Kidney epithelial cell (primary cell): ENCODE measurements around the gene MAD1L1. TPM values are rescaled to one million over a fixed set of nuclear protein-coding genes. Genes with fewer than 3 reads are reported as not detected.
A peak's percentile ranks its signal among the peaks of the same experiment; 100 is the strongest.

Experiments
- DNase-seq: peaks from one replicate; pipeline ENCODE4 v3.0.0-alpha.2; 2010; ENCODE audit warnings: low read depth
- H3K27me3 ChIP-seq: 2 replicates; pipeline ENCODE4 v1.6.0; 2011; ENCODE audit warnings: low read length; ENCODE audit not compliant: control insufficient read depth, insufficient read depth
- H3K36me3 ChIP-seq: 2 replicates; pipeline ENCODE4 v1.5.1; 2011; ENCODE audit warnings: low read length; ENCODE audit not compliant: control insufficient read depth, insufficient read depth
- H3K4me3 ChIP-seq: 2 replicates; pipeline ENCODE4 v1.5.1; 2011; ENCODE audit warnings: low read depth, mild to moderate bottlenecking, control low read depth, low read length
- CTCF ChIP-seq: IDR thresholded peaks from 2 replicates; pipeline ENCODE4 v1.5.1; 2011; ENCODE audit warnings: mild to moderate bottlenecking, moderate library complexity, low read length, control low read depth, inconsistent platforms; ENCODE audit not compliant: insufficient read depth, poor library complexity, severe bottlenecking
- total RNA-seq: library from RNA; depleted of rRNA; stranded (reverse); fragments of >200 nt; gene quantifications from 2 replicates; pipeline ENCODE4 v1.2.3, GENCODE V29; 2015

MAD1L1 gene
- total RNA-seq, 1 donor from 2014 or later: 61.2 TPM

- TF ChIP-seq CTCF: no peak
These were observed 64.0 kb downstream of the MAD1L1 start for GRCh38 chr7:2168615-2169311.

GRCh38 chr7:2166625-2167280, 66.0 kb downstream of the MAD1L1 start:
- Histone ChIP-seq H3K27me3 (no peaks in the 10 kb centered on the region), H3K4me3 (no peak overlapping the region), H3K36me3 (no peaks in the 10 kb centered on the region)
- no peak for TF ChIP-seq CTCF
- DNase-seq: no peak

More at GRCh38 chr7:2168615-2169311, 64.0 kb downstream of the MAD1L1 start:
- Histone ChIP-seq H3K4me3 (no peak overlapping the region), H3K27me3 (no peaks in the 10 kb centered on the region), H3K36me3 (no peaks in the 10 kb centered on the region)
- DNase-seq: peak; percentile 38

- H3K4me3 ChIP-seq: no peak overlapping the region
- H3K36me3 ChIP-seq: no peaks in the 10 kb centered on the region
- H3K27me3 ChIP-seq: no peaks in the 10 kb centered on the region
- DNase-seq: no peak
- TF ChIP-seq CTCF: no peak
These were observed 66.8 kb downstream of the MAD1L1 start for GRCh38 chr7:2165610-2166594.

- H3K4me3 ChIP-seq: no peak overlapping the region
- H3K27me3 ChIP-seq: no peaks in the 10 kb centered on the region
- no peak for DNase-seq
- H3K36me3 ChIP-seq: no peaks in the 10 kb centered on the region
- no peak for TF ChIP-seq CTCF
These were observed 67.5 kb downstream of the MAD1L1 start for GRCh38 chr7:2165239-2165609.

GRCh38 chr7:2164646-2165045, 68.1 kb downstream of the MAD1L1 start:
- DNase-seq: no peak
- Histone ChIP-seq H3K36me3 (no peaks in the 10 kb centered on the region), H3K27me3 (no peaks in the 10 kb centered on the region), H3K4me3 (no peak overlapping the region)
- TF ChIP-seq CTCF: no peak
